Jurkat, Clone E6-1 (cell line): Measurements from ENCODE around the gene PARD6A.

ENCODE experiments used
- DNase-seq: peaks from one replicate; pipeline ENCODE4 v3.0.0-alpha.2; 2011; ENCODE audit warnings: low read depth, low spot score
- H3K4me3 ChIP-seq: 2 replicates; pipeline ENCODE4 v1.5.1; 2011; ENCODE audit warnings: mild to moderate bottlenecking, low read length, control low read depth, moderate library complexity

PARD6A gene

GRCh38 chr16:67665598-67665997, 4.8 kb downstream of the PARD6A start:
- peak overlapping the region; percentile 62 for H3K4me3 ChIP-seq
- no peak for DNase-seq

DNA sequence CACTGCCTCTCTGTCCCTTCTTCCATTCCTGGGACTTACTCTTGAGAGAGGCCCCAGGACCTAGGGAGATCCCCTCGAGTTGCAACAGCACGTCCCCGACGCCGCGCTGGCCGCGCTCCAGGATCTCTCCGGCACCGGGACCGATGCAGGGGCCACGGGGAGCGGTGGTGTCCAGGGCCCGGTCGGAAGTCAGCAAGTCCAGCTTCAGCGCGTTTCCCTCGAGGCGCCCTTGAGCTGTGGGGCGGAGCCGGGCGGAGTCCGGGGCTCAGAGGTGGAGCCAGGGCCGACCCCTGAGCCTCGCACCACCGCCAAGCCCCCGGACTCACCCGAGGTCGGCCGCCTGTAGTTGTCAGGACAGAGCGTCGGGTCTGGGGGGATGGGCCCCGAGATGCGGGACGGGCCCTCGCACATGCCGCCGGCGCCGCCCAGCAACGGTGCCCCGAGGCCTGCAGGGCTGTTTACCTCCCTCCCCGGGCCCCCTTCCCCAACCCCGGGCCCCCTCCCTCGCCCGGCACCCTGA, 5.3 kb downstream of the PARD6A start:
- DNase-seq: no peak
- peak overlapping the region; percentile 62 for H3K4me3 ChIP-seq

DNA sequence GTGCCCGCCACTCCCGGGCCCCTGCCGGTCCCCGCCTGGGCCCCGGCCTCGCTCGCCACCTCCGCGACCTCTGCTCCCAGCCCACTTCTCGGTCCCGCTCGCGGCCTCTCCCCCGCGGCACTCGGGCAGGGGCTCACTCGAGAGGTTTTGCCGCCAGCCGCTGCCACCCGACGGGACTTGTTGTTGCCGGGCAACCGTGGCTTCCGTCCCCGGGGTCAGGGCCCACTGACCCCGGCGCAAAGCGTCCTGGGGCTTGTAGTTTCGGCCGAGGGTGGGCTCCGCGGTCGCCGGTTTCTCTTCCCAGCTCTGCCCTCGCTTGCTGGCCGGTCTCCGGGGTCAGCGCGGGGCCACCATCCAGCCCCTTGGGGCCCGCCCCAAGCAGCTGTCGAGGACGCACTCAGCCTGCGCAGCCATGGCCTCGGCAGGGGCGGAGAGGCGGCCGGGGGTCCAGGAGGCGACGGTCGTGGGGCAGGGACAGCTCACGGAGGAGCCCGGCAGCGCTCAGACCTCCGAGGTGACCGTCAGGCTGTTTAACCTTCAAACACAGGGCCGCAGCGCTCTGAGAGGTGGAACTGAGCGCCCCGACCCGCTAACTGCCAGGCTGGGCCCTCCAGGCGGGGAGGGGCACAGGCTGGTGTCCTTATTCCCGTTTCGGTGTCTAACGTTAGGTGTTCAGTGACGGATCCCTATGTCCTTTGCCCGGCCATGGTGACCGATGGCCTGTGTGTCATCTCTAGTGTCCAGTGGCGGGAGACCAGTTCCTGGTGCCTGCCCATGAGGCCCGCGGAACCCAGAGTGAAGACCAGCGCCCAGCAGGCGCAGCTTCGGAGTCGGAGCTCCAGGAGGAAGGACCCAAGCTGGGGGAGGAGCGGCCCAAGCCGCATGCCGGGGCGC, 6.0 kb downstream of the PARD6A start, which contains the start of the genes C16orf86 and ENKD1:
TSS of gene C16orf86 (plus strand) at position 256 of the 894 bp plus-strand sequence. CDS start at position 413, 157 bp downstream.
TSS of gene ENKD1 (minus strand) at position 192 of the 894 bp plus-strand sequence. CDS start 308 bp downstream, outside the sequence.
- peak; percentile 74 for DNase-seq

GRCh38 chr16:67667453-67667816, 6.7 kb downstream of the PARD6A start:
- peak overlapping the region; percentile 62 for H3K4me3 ChIP-seq
- no peak for DNase-seq

More for the DNA sequence above, 6.0 kb downstream of the PARD6A start, which contains the start of the genes C16orf86 and ENKD1:
- H3K4me3 ChIP-seq: peak within 1 kb of the TSS; percentile 62

GRCh38 chr16:67667817-67668494, 7.2 kb downstream of the PARD6A start:
- peak overlapping the region; percentile 9; the same call in 1 of the 2 replicates for H3K4me3 ChIP-seq

GRCh38 chr16:67668495-67669157, 7.9 kb downstream of the PARD6A start:
- no peak overlapping the region for H3K4me3 ChIP-seq
- DNase-seq: no peak

More at GRCh38 chr16:67667817-67668494, 7.2 kb downstream of the PARD6A start:
- DNase-seq: peak; percentile 95

GRCh38 chr16:67669499-67670101, 8.8 kb downstream of the PARD6A start:
- no peak overlapping the region for H3K4me3 ChIP-seq
- DNase-seq: no peak

DNA sequence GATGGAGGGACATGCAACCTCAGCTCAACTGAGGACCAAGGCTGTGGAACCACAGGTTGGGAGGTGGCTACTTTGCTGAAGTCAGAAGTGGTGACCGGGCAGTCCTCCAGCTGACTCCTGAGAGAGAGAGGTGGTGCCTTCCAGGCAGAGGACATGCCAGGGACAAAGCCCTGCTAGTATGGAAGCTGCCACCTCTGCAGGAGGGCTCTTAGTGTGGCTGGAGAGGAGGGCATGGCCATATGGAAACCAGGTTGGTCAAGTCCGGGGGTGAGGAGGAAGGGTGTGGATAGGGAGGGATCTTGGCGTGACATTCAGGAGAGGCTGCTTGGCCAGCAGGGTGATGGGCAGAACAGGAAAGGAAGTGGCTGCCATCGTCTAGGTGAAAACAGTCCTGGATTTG, 11.5 kb downstream of the PARD6A start:
- H3K4me3 ChIP-seq: no peak overlapping the region
- no peak for DNase-seq

GRCh38 chr16:67672739-67673662, 12.2 kb downstream of the PARD6A start:
- no peak for DNase-seq

DNA sequence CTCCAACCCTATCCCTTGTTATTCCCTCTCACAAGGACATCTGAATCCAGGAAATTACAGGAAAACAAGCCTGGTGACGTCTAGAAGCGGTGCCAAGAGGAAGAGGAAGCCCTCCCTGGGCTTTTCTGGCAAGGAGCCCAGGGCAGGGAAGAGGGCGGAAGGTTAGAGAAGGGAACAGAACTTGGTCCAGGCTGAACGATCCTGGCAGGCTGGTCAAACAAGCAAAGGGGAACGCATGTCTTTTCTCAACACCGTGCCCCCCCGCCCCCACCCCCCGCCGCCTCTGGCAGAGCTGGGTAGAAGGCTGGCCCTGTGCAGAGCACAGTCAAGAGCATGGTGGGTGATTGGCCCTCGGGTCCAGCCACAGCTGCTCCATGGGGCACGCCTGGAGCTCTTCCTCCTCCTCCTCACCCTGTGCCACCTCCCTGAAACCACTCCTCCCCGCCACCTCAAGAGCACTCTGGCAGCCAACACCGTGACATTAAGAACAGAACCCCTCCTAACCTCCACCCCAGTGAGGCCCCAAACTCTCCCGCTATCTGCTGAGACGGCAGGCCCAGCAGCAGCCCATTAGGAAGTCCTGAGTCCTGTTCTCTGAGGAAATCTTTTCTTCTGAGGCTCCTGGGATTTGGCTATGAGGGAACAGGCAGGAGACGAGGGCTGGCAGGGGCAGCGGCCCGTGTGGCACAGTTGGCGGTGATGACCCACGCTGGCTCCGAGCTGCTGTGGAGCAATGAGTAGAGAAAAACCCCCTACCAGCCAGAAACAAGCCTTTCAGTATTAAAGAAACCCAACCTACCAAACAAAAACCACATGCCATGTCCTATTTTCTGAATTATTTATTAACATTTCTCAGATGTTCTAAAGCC, 13.2 kb downstream of the PARD6A start:
- no peak for DNase-seq
- no peak overlapping the region for H3K4me3 ChIP-seq

More at GRCh38 chr16:67672739-67673662, 12.2 kb downstream of the PARD6A start:
- no peak overlapping the region for H3K4me3 ChIP-seq

- H3K4me3 ChIP-seq: no peak overlapping the region
- no peak for DNase-seq
Observed at GRCh38 chr16:67674851-67675578, 14.3 kb downstream of the PARD6A start.

DNA sequence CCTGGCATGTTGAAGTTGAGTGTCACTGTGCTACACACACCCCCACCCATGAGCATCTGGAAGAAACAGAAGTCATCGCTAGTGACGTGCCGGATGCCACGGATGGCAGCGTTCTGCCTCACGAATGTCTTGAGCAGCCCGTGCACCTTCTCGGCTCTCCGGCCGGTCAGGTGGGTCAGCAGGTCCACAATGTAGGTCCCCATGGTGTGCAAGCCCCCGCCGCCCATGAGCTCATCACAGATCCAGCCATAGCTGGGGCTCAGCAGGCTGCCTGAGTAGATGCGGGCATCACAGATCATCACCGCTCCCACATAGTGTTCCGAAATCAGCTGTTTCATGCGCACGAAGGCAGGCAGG, 14.8 kb downstream of the PARD6A start:
- no peak overlapping the region for H3K4me3 ChIP-seq
- no peak for DNase-seq

GRCh38 chr16:67675999-67676398, 15.2 kb downstream of the PARD6A start:
- DNase-seq: no peak
- H3K4me3 ChIP-seq: no peak overlapping the region

DNA sequence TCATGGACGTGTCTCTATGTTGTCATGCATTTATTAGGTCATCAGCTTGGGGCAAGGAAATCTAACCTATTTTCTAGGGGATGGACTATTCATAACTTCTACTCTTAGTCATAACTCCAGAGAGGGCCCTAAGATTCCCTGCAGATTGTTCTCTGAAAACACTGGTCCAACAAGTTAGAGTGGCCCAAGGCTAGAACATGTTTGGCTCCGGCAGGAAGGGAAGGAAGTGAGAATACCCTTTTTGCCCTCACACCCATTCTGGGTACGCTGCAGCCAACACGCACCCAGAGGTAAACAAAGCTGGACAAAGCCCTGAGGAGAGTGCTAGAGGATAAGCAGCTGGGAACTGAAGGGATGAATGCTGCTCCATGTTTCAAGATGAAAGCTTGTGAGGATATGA, 15.8 kb downstream of the PARD6A start:
- DNase-seq: no peak
- no peak overlapping the region for H3K4me3 ChIP-seq

DNA sequence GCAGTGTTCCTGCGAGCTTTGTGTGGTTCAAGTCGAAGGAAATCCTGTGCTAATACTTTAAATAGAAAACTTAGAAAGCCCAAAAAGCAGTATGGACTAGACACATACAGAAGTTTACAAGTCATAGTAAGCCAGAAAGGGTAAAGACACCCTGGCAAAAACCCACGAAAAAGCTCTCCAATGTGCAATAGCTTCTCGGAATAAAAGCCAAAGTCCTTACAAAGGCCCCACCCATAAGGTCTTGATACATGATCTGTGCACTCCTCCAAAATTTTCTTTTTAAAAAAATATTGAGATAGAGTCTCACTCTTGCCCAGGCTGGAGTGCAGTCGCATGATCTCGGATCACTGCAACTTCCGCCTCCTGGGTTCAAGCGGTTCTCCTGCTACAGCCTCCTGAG, 16.2 kb downstream of the PARD6A start:
- DNase-seq: no peak
- no peak overlapping the region for H3K4me3 ChIP-seq

DNA sequence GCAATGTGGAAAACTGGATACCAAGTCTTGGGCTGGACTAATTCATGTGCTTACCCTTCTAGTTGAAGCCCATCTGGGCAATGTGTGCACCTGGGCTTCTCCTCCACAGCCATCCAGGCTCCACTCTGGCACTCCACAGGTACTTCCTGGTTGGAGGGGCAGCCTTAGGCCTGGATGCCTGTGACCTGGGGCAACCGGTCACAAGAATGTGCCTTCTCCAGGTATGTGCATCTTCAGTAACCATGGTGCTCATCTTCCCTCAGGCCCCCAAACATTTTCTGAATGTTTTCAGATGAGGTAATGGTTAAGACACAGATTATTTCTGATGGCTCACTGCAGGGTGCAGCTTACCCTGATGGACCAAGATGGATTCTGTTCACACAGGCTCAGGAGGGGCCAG, 17.0 kb downstream of the PARD6A start:
- H3K4me3 ChIP-seq: no peak overlapping the region

More for the DNA sequence above, 17.0 kb downstream of the PARD6A start:
- DNase-seq: no peak
